Stimulated activated CD4-positive, alpha-beta T cell treated with anti-CD3 and anti-CD28 coated beads, Interleukin-12 subunit alpha, Interleukin-12 subunit beta, amount 100 ng/mL, for 4 hours (primary cell): ENCODE measurements around the gene N4BP2L1.
A peak's percentile ranks its signal among the peaks of the same experiment; 100 is the strongest.

Experiments used
- DNase-seq: peaks from one replicate; pipeline ENCODE4 v3.0.0-alpha.2; 2020

Gene N4BP2L1

DNA sequence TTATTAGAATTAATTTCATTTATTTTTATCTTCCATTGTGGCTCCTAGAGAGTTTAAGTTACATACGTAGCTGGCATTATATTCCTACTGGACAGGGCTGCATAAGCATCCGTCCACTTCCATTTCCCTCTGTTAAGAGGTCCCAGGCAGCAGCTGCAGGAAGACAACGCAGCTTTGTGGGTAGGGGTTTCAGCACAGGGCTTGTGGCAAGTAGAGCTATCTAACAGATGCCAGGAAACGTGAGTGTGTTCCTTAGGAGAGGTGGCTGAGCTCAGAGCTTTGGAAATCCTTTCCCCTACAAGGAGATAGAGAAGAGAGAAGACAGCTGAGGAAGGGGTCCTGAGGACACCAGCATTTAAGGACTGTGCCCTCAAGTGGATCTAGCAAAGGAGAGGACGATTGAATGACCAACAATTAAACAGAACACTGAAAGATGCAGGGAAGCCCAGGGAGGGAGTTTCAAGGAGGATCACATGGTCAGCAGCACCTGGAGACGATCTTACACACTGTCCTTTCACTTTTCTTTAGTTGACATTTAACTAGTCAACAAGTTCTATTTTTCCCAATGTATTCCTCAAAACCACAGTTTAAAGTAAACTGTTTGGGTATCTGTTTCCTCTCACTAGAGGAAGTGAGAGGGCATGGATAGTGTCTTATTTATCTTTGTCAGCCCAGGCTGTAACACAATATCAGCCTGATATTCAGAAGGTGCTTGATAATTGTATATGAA is 2.3 kb upstream of the N4BP2L1 start:
- DNase-seq, result no peak

DNA sequence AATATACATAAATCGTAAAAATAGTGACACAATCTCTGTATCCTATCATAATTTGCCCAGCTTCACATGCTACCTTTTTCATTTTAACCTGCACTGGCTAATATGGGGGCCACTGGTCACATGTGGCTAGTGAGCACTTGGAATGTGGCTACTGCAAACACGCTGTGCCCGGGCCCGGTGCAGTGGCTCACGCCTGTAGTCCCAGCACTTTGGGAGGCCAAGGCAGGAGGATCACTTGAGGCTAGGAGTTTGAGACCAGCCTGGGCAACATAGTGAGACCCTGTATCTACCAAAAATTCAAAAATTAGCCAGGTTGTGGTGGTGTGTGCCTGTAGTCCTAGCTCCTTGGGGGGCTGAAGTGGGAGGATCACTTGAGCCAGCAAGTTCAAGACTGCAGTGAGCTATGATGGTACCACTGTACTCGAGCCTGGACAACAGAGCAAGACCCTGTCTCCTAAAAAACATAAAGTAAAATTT is 1.5 kb upstream of the N4BP2L1 start:
- DNase-seq, result no peak

DNA sequence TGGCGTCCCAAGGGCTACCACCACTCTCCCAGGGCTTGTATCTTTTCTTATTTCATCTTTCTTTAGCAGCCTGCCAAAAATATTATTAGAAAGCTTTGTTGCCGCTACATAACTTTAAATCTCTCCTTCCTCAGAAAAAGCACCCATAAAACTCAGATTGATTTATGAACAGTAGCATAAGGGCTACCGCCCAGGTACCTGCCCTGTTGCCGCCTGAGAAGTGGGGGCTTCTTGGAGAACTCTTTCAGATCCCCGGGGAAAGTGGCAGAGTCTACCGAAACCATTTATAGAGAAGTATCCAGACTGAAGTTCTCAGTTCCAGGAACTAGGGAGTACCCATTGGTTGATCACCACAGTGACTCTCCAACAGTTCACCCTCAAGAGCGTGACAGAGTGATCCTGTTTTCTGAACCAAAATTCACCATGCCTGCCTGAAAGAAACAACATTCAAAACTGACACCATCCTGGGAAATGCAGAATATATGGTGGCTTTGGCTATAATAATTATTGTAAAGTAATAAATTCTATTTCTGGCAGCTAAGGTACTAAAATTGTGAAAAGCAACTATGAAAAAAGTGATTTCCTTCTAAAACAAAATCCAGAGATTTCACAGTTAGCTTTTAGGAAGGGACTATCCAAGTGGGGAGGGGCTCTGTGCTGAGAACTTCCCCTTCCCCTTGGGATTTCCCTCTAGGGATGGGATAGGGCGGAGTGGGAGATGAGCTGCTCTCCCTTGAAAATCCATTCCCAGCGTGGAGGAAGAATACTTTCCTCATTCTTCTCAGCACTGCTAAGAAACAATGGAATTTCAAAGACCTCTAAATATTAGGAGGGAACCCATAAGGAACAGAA is 877 bp upstream of the N4BP2L1 start:
- no peak for DNase-seq

DNA sequence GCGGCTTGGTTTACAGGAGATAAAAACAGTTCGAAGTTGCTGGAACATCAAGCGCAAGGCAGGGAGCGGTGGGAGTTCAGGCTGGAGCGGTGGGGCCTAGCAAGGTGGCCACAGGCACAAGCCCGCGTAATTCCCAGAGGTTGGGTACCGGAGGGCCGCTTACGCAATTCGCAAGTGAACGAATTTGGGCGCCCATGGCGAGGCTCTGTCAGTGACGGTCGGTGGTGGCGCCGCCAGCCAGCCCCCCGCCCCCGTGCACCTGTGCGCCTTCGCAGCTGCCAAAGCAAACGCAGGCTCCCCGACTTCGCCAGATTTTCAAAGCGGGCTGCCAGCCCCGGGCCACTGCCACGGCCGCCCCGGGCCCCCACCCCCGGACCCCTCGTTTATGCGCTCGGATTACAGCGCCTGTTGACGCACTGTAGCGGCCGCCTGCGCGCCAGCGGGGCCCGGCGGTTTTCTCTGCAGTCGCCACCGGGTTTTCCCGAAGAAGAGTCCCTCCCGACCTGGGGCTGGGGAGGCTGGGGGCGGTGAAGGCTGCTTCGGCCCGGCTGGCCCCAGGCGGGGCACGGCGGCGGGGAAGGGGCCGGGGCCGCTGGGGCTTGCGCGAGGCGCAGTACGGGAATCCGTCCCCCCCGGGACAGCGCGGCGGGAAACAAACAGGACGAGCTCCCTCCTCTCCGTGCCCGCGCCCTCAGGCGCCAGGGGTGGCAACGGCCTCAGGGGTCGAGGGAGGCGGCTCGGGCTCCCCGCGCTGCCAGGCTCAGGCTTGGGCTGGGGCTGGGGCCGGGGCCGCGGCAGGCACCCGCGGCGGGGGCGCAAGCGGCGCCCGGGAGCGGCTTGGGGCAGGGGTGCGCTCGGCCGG is 709 bp downstream of the N4BP2L1 start:
- peak; percentile 56 for DNase-seq

DNA sequence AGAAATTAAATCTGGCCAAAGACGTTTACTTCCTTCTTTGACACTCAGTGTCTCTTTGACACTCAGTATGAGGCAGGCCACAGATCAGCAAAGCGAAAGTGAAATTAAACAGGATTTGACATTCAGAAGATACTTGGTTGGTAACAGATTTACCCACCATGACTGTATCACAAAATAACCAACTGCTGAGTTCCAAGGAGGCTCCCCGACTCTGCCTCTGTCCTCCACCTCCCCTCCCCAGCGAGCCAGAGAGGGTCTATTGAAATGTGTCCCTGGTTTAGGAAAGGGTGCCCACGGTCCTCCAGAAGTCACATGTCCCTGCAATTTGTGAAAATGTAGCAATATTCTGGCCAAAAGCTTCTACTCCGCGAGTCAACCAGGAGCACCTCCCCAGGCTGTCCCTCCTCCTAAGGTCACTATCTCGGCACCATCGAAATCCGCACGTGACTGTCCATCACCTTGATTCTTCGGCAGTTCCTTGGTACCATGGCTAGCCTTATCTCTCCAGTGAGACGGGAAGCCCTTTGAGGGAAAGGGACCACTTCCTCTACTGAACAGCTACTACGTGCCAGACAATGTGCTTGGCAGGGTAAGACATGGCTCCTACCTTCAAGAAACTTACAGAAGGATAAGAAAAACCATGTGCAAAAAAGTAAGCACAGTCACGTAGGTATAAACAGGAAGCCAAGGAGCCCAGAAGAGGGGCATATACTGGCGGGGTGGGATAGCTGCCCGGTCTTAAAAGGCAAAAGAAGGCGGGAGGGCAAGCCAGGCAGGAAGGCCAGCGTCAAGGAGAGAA is 1.5 kb downstream of the N4BP2L1 start:
- DNase-seq, result peak; percentile 16

DNA sequence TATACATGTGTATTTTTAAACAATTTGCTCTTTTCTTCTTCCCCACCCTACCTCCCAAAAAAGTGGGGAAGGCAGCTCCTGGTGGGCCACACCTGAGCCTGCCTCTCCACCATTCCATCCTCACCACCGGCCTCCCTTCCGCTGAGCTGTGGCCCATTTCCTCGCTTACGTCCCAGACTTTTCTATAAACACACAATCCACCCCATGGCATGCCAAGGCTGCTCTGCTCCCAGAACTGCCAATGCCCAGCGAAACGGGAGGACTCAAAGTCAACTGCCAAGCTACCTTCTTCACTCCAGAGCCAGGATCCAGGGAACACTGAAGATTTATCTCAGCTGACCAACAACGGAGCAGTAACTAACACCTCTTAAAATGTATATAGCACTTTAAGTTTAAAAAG is 2.8 kb downstream of the N4BP2L1 start:
- no peak for DNase-seq

DNA sequence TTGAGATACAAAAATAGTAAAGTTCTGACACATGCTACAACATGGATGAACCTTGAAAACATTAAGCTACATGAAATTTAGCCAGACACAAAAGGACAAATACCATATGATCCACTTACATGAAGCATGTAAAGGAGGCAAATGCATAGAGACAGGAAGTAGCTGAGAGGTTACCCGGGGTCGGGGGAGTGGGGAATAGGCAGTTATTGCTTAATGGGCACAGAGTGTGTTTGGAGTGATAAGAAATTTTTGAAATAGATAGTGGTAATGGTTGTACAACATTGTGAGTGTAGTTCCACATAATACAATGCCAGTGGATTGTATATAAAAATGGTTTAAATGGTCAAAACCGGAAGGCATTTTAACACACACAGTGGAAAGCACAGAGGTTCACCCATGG is 4.3 kb downstream of the N4BP2L1 start:
- DNase-seq, result no peak

DNA sequence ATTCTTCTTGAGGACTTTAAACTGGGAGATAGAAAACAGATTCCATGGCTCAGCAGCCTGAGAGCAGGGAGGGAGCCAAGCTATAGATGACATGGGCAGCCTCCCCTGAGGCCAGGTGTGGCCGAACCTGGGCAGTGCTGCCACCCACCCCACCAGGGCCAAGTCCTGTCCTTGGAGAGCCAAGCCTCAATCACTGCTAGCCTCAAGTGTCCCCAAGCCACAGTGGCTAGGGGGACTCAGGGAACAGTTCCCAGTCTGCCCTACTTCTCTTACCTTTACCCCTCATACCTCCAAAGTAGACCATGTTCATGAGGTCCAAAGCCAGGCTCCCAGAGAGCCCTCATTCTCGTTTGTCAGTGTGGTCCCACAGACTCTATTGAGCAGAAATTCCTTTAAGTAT is 8.1 kb downstream of the N4BP2L1 start:
- no peak for DNase-seq

DNA sequence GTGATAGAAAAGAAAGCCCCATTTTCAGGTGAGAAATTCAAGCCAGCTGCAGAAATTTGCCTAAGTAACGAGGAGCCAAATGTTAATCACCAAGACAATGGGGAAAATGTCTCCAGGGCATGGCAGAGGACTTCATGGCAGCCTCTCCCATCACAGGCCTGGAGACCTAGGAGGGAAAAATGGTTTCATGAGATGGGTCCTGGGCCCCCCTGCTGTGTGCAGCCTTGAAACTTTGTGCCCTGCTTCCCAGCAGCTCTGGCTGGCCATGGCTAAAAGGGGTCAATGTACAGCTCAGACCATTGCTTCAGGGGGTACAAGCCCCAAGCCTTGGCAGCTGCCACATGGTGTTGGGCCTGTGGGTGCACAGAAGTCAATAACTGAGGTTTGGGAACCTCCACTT is 9.9 kb downstream of the N4BP2L1 start:
- no peak for DNase-seq

DNA sequence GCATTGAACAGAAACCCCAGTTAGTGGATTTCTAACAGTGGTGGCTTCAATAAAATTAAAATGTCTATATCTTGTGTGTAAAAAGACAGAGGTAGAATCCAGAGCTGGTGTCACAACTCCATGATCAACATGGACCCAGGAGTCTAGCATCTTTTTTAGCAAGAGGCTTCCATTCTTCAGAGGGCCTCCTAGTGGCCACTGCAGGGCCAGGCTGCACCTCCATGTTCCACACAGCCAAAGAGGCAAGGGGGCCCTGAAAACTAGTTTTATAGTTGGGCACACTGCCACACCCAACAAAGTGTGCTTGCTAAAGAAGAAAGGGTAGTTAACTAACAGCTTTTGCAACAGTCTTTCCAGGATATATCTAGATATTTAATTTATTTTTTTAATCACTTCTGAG is 12.9 kb downstream of the N4BP2L1 start:
- DNase-seq, result no peak

DNA sequence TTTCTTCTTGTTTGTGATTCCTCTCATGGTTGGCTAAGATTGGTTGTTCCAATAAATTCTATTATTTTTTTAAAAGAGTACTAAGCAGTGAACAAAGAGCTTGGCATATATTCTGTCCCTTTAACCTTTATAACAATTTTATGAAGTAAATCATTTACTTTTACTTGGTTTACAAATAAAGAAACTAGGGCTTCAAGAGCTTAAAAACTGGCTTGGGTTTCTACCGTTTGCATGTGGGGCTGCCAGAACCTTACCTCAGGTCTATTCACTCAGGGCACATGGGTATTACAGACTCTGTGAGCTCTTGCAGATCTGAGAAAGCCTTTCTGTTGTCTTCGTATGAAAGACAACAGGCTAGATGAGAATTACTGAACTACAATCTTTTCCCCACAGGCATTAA is 13.3 kb downstream of the N4BP2L1 start:
- no peak for DNase-seq

DNA sequence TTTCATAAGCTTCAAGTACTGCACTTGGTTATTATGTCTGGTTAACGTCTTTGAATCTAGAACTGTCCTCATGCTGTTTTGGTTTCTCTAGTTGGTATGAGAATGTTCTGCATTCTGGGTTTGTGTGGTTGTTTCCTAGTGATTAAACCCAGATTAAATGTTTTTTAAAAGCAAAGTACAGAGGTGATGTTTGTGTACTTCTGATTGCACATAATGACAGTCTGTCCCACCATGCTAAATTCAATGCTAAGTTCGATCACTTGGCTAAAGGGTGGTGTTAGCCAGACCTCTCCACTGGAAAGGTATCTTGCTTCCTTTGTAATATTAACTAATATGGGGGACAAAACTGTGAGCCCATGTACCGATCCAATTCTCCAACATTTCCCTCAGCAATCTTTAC is 14.6 kb downstream of the N4BP2L1 start:
- DNase-seq, result no peak

DNA sequence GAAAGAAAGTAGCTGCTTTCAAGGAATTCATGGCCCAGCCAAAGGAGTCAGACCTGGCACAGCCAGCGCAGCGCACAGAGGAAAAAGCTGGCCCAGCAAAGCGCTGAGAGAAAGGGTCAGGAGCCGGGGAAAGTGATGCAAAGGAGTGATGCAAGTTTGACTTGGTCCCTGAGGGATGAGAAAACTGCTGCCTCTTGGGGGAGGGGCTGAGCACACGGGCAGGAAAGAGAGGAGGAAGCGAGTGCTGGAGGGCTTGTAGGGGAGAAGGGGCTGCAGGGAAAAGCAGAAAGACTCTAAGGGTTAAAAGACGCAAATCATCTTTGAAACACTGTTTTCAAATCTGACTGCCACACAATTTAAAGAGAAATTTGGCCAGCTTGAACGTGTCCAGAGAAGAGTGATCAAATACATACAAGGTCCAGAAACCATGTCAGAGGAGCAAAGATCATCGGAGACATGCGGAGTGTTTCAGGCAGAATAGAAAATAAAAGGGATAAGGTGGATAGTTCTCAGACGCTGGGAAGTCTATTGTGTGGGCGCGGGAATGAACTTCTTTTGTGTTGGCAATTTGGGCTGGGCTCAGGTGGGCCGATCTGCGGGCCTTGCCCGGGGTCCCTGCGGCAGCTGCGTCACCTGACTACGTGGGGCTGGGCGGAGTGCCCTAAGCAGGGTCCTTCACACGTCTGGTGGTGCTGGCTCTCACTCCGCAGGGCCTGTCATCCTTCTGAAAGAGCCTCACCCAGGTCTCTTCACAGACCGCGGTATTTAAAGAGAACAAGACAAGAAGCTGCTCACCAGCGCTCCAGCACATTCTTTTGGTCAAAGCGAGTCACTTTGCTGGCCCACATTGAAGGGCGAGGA is 18.1 kb downstream of the N4BP2L1 start:
- no peak for DNase-seq

DNA sequence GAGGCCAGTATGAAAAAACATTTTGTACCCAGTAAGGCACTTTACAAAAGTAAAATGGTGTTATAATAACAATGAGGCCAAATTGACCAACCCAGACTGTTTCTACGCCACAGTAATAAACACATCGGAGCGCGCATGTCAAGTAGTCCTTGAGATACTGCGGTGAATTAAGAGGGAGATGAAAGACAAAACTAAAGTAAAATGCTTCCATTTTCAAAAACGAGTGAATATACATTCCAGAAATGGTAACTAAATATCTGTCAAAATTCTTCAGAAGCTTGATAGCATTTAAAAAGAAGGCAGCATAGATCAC is 19.0 kb downstream of the N4BP2L1 start:
- DNase-seq, result no peak

DNA sequence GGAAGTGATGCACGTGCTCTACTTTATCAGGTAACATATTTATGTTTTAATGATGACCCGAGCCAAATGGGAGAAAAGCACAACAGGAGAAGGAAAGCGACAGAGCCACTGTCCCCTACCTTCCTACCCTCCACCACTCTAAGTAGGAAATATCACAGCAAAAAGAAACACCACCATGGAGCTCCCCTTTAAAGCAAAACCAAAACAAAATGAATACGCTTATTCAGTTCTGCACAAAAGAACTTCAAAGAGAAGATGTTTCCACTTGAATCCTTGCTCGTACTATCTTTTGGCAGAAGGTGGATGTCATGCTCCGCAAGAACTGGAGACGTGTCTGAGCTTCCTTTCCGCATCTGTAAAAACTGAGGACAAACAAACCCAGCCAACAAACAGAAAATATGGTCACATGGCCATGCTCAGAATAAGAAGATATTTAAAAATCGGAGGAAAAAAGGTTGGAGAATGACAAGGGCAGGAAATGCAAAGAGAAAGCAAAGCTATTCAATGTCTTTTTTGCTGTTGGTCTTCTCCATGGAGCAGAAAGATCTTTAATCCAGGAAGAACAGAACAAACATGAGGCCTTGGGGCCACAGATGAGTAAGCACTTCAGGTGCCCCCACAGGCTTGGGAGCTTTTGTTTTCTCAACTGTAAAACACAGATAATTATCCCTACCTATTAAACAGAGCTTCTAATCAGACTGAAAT is 19.5 kb downstream of the N4BP2L1 start:
- DNase-seq, result no peak

DNA sequence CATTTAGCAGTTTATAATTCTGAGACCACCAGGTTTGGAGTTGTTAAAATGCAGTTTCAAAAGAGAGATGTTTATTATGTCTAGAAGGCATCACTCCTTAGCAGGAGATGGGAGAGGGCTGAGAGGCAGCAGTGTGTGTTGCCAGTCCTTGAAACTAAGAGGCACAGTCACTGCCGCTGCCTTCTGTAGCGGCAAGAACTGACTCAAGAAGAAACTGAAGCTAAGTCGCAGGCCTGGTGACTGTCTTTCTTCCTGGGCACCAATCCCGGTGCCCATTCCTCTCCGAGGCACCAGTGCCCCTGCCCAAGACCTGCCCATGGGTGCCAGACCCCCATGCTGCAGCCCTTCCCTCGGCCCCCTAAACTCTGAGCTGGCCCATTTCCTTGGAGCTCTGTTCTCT is 20.1 kb downstream of the N4BP2L1 start:
- no peak for DNase-seq

DNA sequence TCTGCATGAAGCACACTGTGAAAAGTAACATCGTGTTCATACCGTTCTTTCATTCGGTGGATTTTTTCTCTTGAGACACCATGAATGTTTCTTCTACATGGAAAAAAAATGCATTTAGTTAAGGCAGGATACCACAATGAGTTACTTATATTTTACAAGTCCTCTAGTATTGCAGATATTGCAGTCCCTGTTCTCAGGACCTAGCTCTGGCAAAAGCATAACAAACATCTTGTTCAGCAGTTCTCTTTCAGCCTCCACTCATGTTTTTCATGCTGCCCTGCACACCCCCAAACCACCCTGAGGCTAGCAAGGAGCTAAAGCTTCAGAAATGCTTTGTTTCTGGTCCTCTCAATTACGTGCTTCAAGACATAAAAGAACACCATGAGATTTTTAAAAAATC is 24.8 kb downstream of the N4BP2L1 start:
- DNase-seq, result no peak

DNA sequence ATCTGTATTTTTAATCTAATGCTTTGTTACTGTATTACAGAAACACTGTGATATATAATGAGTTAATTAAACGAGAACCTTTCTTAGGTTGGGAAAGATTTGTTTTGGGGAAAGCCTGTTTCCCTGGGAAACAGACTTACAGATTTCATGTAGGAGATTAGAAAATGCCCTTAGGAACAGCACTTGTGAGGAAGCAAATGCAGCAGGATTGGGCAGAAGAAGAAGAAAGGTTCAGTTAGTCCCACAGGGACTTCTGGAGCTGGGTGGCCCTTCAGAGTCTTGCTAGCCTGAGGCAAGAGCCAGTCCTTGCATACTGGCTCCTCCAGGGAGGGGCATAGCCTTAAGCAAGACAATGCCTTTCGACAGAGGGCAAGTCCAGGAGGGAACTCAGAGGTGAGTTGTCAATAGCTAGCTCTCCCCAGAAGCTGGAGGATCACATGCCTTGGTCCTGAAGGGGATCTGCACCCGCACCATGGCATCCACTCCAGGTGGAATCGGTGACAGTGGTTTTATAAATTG is 36.8 kb downstream of the N4BP2L1 start:
- no peak for DNase-seq

DNA sequence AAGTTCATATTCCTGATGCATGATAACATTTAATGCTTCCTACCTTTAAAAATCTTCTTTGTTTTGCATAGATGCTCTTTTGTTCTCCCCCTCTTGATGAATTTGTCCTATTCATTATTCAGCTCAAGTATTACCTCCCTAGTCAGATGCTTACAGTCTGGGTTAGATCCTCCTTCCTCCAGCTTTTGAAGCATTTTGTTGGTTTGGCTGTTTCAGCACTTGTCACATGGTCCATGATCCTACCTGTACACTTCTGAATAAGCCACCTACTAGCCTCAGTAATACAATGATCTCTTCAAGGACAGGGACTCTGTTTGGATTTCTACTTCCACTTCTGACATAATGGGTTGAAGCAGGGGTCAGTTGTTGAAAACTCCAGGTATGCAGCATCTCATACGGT is 37.4 kb downstream of the N4BP2L1 start:
- DNase-seq, result no peak

DNA sequence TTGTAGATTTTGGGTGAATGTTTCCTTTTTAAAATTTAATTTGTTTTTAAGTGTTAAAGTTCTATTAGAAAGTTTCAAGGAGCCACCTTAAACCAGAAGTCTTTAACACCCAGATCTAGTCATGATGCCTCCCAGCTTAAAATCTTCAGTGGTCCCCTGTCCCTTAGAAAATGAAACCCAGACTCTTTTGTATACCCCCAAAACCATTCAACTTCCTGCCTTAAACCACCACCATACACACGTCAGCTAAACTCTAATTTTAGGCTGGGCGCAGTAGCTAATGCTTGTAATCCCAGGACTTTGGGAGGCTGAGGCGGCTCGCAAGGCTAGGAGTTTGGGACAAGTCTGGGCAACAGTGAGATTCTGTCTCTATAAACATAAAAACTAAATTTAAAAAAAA is 37.9 kb downstream of the N4BP2L1 start:
- no peak for DNase-seq

DNA sequence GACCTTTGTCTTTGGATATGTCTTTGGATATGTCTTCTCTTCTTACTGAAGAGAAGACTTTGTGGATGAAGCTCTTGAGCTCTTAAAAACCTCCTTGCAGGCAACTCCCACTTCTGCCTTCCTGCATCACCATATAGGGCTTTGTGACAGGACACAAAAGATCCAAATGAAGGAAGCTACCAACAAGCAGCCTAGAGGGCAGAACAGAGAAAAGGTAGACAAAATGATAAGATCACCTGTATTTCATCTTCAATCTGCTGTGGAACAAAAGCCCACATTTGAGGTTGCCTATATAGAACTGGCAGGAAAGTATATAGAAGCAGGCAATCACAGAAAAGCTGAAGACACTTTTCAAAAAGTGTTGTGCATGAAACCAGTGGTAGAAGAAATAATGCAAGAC is 42.5 kb downstream of the N4BP2L1 start:
- DNase-seq, result no peak
